Tibial nerve (tissue), 3 donors: ENCODE data around the gene GLP1R.

ENCODE experiments used
- EP300 ChIP-seq, 2 donors: sonication (generic); formaldehyde crosslinking; IDR thresholded peaks; one replicate each; pipeline ENCODE4 v1.6.1; 2017; ENCODE audit warnings: antibody characterized with exemption in 2 of 2, mild to moderate bottlenecking in 1 of 2
- POLR2A ChIP-seq, 2 donors: fragments of 450-650 bp; IDR thresholded peaks; one replicate each; pipeline ENCODE4 v1.6.1; 2017; ENCODE audit warnings: antibody characterized with exemption in 2 of 2, mild to moderate bottlenecking in 2 of 2, moderate library complexity in 2 of 2

GRCh38 chr6:39017547-39017880 is 31.1 kb upstream of the GLP1R start:
- no peak for TF ChIP-seq POLR2A (IDR thresholded peaks at IDR 0.05)
- no peak for TF ChIP-seq EP300 (IDR thresholded peaks at IDR 0.05)
